HG03565 (cell line): ENCODE results near the gene GDAP2.

Source experiments
- ATAC-seq: cut with Tn5 transposase; IDR thresholded peaks from one replicate; pipeline ENCODE4 v1.9.1; 2021; ENCODE audit warnings: mild to moderate bottlenecking, moderate library complexity; ENCODE audit not compliant: unreplicated experiment

Gene GDAP2

DNA sequence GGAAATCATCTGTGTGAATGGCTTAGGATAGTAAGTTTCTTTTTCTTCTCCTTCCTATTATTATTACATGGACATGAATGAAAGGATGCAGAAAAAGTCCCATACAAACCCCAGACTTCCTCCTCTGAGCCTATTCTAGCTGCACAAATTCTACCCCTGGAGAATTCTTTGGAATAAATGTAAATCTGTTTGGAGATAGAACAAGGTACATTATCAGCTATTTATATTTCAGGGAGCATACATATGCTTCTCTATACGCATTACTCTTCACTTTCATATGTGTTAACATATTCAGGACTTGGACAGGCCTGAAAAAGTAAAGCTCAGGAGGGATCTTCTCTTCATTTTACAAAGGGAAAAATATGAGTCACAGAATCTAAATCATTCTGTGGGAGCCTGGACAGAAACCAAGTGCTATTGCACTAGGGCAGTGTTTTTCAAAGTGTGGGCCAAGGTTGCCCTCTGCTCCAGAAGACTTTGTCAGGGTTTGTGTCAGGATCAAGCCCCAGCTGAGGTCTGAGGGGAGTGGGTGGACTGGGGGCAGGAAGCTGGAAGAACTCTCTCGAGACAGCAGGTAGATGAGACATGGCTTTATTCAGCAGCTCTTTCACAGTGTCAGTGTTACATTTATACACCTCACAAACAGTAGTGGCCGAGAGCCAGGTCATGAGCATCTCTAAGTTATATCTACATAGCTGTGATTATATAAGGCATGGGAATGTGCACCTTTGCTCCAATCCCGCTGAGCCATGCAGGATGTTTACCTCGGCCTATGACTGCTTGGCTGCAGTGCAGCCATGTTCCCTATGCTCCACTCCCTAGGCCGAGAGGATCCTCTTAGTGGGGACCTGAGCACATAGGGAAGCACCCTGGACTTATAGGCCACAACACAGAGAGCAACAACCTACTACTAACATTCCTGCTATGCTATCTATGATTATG lies 114.3 kb downstream of the GDAP2 start:
- no peak for ATAC-seq
